Non-pigmented ciliary epithelial cell (primary cell): ENCODE measurements around the gene TMEM196.
"Not testable (repeated sequence)": the region's sequence is repeated elsewhere in the genome, so short reads cannot be mapped to it uniquely, and the experiment has no call there.

ENCODE experiments used
- DNase-seq: peaks from one replicate; pipeline ENCODE4 v3.0.0-alpha.2; 2010; ENCODE audit warnings: low read depth

TMEM196 gene

GRCh38 chr7:19707240-19707639, 66.2 kb downstream of the TMEM196 start:
- no peak for DNase-seq

GRCh38 chr7:19705663-19706062, 67.8 kb downstream of the TMEM196 start:
- no peak for DNase-seq

- DNase-seq: no peak
Measured at GRCh38 chr7:19701471-19701870, 71.9 kb downstream of the TMEM196 start.

GRCh38 chr7:19700936-19701335, 72.5 kb downstream of the TMEM196 start:
- DNase-seq: no peak

- no peak for DNase-seq
Measured at GRCh38 chr7:19698331-19698730, 75.1 kb downstream of the TMEM196 start.

- DNase-seq: no peak
Measured at GRCh38 chr7:19696926-19697325, 76.5 kb downstream of the TMEM196 start.

GRCh38 chr7:19692111-19692828, 81.1 kb downstream of the TMEM196 start:
- DNase-seq: no peak

GRCh38 chr7:19690736-19691135, 82.7 kb downstream of the TMEM196 start:
- DNase-seq: no peak

- not testable (repeated sequence) for DNase-seq
Measured at GRCh38 chr7:19689130-19689529, 84.3 kb downstream of the TMEM196 start.

- DNase-seq: no peak
Measured at GRCh38 chr7:19681596-19681995, 91.8 kb downstream of the TMEM196 start.

GRCh38 chr7:19677180-19677579, 96.2 kb downstream of the TMEM196 start:
- DNase-seq: no peak

- no peak for DNase-seq
Measured at GRCh38 chr7:19675816-19676215, 97.6 kb downstream of the TMEM196 start.

GRCh38 chr7:19674266-19674960, 99.0 kb downstream of the TMEM196 start:
- no peak for DNase-seq

- no peak for DNase-seq
Measured at GRCh38 chr7:19670806-19671205, 102.6 kb downstream of the TMEM196 start.
